ENCODE measurements around the gene GTF3C4. TPM values are rescaled to one million over a fixed set of nuclear protein-coding genes. Genes with fewer than 3 reads are reported as not detected.

Gene GTF3C4
- total RNA-seq, 1 experiment from 2014 or later = 42.5 TPM

- no peak for DNase-seq
- Histone ChIP-seq H3T11ph (ENCODE audit: low read length) (no peak overlapping the region), H3K27ac (ENCODE audit: insufficient read length, low read depth, low read length) (no peak overlapping the region), H3K18ac (ENCODE audit: insufficient read length, low read depth, low read length) (no peak overlapping the region), H4K20me1 (ENCODE audit: control insufficient read depth, insufficient read depth, insufficient read length) (no peaks in the 10 kb centered on the region), H2BK120ac (ENCODE audit: low read depth, low read length, poor library complexity, severe bottlenecking) (no peak overlapping the region), H3K14ac (ENCODE audit: insufficient read depth, low read length) (no peak overlapping the region), H3K9me3 (ENCODE audit: control insufficient read depth, low read depth, low read length) (no peaks in the 10 kb centered on the region), H2BK20ac (ENCODE audit: low read depth, low read length, poor library complexity, severe bottlenecking) (no peak overlapping the region), H2AK5ac (ENCODE audit: insufficient read length, low read length) (no peak overlapping the region), H3K79me1 (ENCODE audit: insufficient read depth, low read depth, low read length, poor library complexity, severe bottlenecking) (no peaks in the 10 kb centered on the region), H2AFZ (ENCODE audit: low read length) (no peak overlapping the region), H2BK5ac (ENCODE audit: insufficient read length, low read length) (no peak overlapping the region), H2BK15ac (ENCODE audit: low read depth, low read length) (no peak overlapping the region), H3K27me3 (ENCODE audit: insufficient read depth, low read length) (no peaks in the 10 kb centered on the region), H4K8ac (replicated peaks; ENCODE audit: insufficient read length, low read depth, low read length) (no peak overlapping the region), H3K4me2 (ENCODE audit: insufficient read depth, insufficient read length, low read length) (no peak overlapping the region), H3K23me2 (ENCODE audit: insufficient read length, low read depth, low read length, poor library complexity, severe bottlenecking) (no peaks in the 10 kb centered on the region), H3K9ac (ENCODE audit: extremely low read depth, insufficient read length, low read length) (no peak overlapping the region), H3K4me1 (ENCODE audit: insufficient read depth, low read length) (no peaks in the 10 kb centered on the region), H3K79me2 (ENCODE audit: insufficient read depth, low read length) (peaks cover 2% of the 10 kb centered on the region; the same call in 1 of the 2 replicates), H4K5ac (ENCODE audit: insufficient read length, low read depth, low read length) (no peak overlapping the region), H3K56ac (ENCODE audit: insufficient read length, low read depth, low read length) (no peak overlapping the region), H4K91ac (ENCODE audit: insufficient read length, low read depth, low read length) (no peak overlapping the region), H3K23ac (ENCODE audit: insufficient read length, low read depth, low read length) (no peak overlapping the region), H2BK12ac (ENCODE audit: insufficient read length, low read depth, low read length) (no peak overlapping the region), H3K4ac (ENCODE audit: low read depth, low read length) (no peak overlapping the region)
- no peak overlapping the region for H3K4me3 Mint-ChIP-seq
- H3K36me3 Mint-ChIP-seq (ENCODE audit: insufficient read depth in 1 of 3, low read depth in 3 of 3) = peaks cover 10 to 54% (median 19%) of the 10 kb centered on the region in 3 experiments; a peak in 6 of 7 replicates
- H3K27me3 Mint-ChIP-seq (ENCODE audit: low read depth) = no peaks in the 10 kb centered on the region
- no peaks in the 10 kb centered on the region for H3K4me1 Mint-ChIP-seq
- no peaks in the 10 kb centered on the region for H3K9me3 Mint-ChIP-seq
- no CpG with 5 or more reads among the region's 5 CpGs for WGBS (ENCODE audit: extremely low coverage, insufficient read length, low lambda C conversion rate)
- H3K27ac Mint-ChIP-seq = no peak overlapping the region
- TF ChIP-seq CTCF (conservative IDR thresholded peaks at IDR 0.05) = no peak
Measured at GRCh38 chr9:132639322-132639721, 30.9 kb upstream of the GTF3C4 start.

All from H9 (cell line).